Measurements from ENCODE around the gene PRKCA. TPM values are rescaled to one million over a fixed set of nuclear protein-coding genes. Genes with fewer than 3 reads are reported as not detected.

PRKCA gene
- total and polyA plus RNA-seq, 10 of the 15 experiments (the other 5 are each of a cell fraction or from before 2014, with no cell fraction given), result 0.11 to 14.6 (median 0.72) TPM

DNA sequence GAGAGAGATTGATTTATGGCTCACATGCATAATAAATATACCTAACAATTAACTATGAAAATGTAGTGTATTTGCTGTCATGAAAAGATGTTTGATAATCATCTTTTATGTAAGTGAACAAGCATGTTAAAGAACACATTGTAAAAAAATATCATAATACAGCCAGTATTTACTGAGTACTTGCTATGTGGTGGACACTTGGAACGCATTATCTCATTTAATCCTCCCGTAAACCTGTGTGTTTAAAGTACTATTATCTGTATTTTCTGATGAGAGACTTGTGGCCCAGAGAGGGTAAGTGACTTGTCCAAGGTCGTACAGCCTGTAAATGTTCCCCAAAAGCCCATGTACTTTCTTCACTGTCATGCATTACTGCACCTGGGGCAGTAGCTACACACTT is 70.7 kb downstream of the PRKCA start:
- H3K9me3 ChIP-seq (replicated peaks; ENCODE audit: control insufficient read depth, insufficient read depth, low read length), result no peaks in the 10 kb centered on the region
- H4K20me1 ChIP-seq (ENCODE audit: control insufficient read depth, insufficient read depth), result no peaks in the 10 kb centered on the region
- RAD21 ChIA-PET (ENCODE audit: unreplicated experiment), result no interaction called here
- no peak overlapping the region for H3K4me2 ChIP-seq (ENCODE audit: control insufficient read depth, insufficient read depth)
- H3K27me3 ChIP-seq (replicated peaks in 1 of 2; ENCODE audit: control insufficient read depth in 2 of 2, insufficient read depth in 2 of 2, low read length in 1 of 2), result no peaks in the 10 kb centered on the region
- no peak overlapping the region for H3K4me3 ChIP-seq
- H3K27ac ChIP-seq (ENCODE audit: control insufficient read depth, insufficient read depth), result no peak overlapping the region
- DNase-seq (ENCODE audit: low read depth, low spot score) (no peak), ATAC-seq (no peak), FAIRE-seq (no peak)
- 13% methylated on average over 3 of the region's 3 CpGs for WGBS (ENCODE audit: insufficient coverage, insufficient replicate concordance, low lambda C conversion rate, missing lambda C conversion rate)
- POLR2A ChIA-PET, result interaction anchor here (0.6 kb wide), 1 partner anchor 72 kb away, joined by 3 read pairs; no protein-coding TSS in a partner anchor
- intact Hi-C loops (cut with micrococcal nuclease; ENCODE audit: unreplicated experiment) (no loop called here), in situ Hi-C loops (cut with MboI) (no loop called here)
- SMC1A ChIA-PET (ENCODE audit: uncharacterized antibody, unreplicated experiment), result no interaction called here
- H3K79me2 ChIP-seq (ENCODE audit: control insufficient read depth, insufficient read depth, low read length), result no peaks in the 10 kb centered on the region
- no TSS peak for BruUV-seq (replicated peaks)
- H3K4me1 ChIP-seq (ENCODE audit: control insufficient read depth, insufficient read depth, low read length), result no peaks in the 10 kb centered on the region
- H3K9ac ChIP-seq (ENCODE audit: control insufficient read depth, insufficient read depth, low read length), result no peak overlapping the region
- H3K36me3 ChIP-seq (ENCODE audit: control insufficient read depth in 2 of 2, insufficient read depth in 2 of 2, low read length in 1 of 2), result no peaks in the 10 kb centered on the region
- CTCF ChIA-PET, result no interaction called here
- no peak overlapping the region for H2AFZ ChIP-seq (ENCODE audit: control insufficient read depth, low read depth, low read length)
- TF ChIP-seq NFXL1 (IDR thresholded peaks at IDR 0.05; ENCODE audit: borderline replicate concordance), result no peak
- TF ChIP-seq, protein P1, sequence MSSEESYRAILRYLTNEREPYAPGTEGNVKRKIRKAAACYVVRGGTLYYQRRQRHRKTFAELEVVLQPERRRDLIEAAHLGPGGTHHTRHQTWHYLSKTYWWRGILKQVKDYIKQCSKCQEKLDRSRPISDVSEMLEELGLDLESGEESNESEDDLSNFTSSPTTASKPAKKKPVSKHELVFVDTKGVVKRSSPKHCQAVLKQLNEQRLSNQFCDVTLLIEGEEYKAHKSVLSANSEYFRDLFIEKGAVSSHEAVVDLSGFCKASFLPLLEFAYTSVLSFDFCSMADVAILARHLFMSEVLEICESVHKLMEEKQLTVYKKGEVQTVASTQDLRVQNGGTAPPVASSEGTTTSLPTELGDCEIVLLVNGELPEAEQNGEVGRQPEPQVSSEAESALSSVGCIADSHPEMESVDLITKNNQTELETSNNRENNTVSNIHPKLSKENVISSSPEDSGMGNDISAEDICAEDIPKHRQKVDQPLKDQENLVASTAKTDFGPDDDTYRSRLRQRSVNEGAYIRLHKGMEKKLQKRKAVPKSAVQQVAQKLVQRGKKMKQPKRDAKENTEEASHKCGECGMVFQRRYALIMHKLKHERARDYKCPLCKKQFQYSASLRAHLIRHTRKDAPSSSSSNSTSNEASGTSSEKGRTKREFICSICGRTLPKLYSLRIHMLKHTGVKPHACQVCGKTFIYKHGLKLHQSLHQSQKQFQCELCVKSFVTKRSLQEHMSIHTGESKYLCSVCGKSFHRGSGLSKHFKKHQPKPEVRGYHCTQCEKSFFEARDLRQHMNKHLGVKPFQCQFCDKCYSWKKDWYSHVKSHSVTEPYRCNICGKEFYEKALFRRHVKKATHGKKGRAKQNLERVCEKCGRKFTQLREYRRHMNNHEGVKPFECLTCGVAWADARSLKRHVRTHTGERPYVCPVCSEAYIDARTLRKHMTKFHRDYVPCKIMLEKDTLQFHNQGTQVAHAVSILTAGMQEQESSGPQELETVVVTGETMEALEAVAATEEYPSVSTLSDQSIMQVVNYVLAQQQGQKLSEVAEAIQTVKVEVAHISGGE (CRISPR knock-in tag; IDR thresholded peaks at IDR 0.05), result no peak
- no peak for TF ChIP-seq SPI1 (IDR thresholded peaks at IDR 0.05; ENCODE audit: borderline replicate concordance, insufficient read depth, low read depth, low read length)
- no peak for TF ChIP-seq NFIC (IDR thresholded peaks at IDR 0.05; ENCODE audit: low read depth, low read length)
- TF ChIP-seq, protein P2, sequence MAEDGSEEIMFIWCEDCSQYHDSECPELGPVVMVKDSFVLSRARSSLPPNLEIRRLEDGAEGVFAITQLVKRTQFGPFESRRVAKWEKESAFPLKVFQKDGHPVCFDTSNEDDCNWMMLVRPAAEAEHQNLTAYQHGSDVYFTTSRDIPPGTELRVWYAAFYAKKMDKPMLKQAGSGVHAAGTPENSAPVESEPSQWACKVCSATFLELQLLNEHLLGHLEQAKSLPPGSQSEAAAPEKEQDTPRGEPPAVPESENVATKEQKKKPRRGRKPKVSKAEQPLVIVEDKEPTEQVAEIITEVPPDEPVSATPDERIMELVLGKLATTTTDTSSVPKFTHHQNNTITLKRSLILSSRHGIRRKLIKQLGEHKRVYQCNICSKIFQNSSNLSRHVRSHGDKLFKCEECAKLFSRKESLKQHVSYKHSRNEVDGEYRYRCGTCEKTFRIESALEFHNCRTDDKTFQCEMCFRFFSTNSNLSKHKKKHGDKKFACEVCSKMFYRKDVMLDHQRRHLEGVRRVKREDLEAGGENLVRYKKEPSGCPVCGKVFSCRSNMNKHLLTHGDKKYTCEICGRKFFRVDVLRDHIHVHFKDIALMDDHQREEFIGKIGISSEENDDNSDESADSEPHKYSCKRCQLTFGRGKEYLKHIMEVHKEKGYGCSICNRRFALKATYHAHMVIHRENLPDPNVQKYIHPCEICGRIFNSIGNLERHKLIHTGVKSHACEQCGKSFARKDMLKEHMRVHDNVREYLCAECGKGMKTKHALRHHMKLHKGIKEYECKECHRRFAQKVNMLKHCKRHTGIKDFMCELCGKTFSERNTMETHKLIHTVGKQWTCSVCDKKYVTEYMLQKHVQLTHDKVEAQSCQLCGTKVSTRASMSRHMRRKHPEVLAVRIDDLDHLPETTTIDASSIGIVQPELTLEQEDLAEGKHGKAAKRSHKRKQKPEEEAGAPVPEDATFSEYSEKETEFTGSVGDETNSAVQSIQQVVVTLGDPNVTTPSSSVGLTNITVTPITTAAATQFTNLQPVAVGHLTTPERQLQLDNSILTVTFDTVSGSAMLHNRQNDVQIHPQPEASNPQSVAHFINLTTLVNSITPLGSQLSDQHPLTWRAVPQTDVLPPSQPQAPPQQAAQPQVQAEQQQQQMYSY (CRISPR knock-in tag; IDR thresholded peaks at IDR 0.05), result no peak
- TF ChIP-seq SIN3A (IDR thresholded peaks at IDR 0.05; ENCODE audit: low read depth, low read length), result no peak
- no peak for TF ChIP-seq ZSCAN29 (IDR thresholded peaks at IDR 0.05)
- no peak for TF ChIP-seq RELA (IDR thresholded peaks at IDR 0.05; ENCODE audit: borderline replicate concordance, partially characterized antibody)
- TF ChIP-seq IKZF1 (conservative IDR thresholded peaks at IDR 0.05), result no peak
- TF ChIP-seq, protein P3, sequence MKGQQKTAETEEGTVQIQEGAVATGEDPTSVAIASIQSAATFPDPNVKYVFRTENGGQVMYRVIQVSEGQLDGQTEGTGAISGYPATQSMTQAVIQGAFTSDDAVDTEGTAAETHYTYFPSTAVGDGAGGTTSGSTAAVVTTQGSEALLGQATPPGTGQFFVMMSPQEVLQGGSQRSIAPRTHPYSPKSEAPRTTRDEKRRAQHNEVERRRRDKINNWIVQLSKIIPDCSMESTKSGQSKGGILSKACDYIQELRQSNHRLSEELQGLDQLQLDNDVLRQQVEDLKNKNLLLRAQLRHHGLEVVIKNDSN (IDR thresholded peaks at IDR 0.05; ENCODE audit: borderline replicate concordance, extremely low read length, insufficient read depth, low read depth, low read length), result no peak
- no peak for TF ChIP-seq ESRRA (IDR thresholded peaks at IDR 0.05; ENCODE audit: low read length)
- TF ChIP-seq NRF1 (conservative IDR thresholded peaks at IDR 0.05; ENCODE audit: low read depth, low read length), result no peak
- no peak for TF ChIP-seq FOXK2 (IDR thresholded peaks at IDR 0.05)
- TF ChIP-seq GATAD2B (conservative IDR thresholded peaks at IDR 0.05; ENCODE audit: low read depth), result no peak

Data from GM12878 (cell line).